ENCODE measurements around the gene ATP2C2. TPM values are rescaled to one million over a fixed set of nuclear protein-coding genes. Genes with fewer than 3 reads are reported as not detected.
"Not testable (repeated sequence)": the region's sequence is repeated elsewhere in the genome, so short reads cannot be mapped to it uniquely, and the experiment has no call there.

The ATP2C2 gene
- total RNA-seq, 1 donor from 2014 or later, result not detected

DNA sequence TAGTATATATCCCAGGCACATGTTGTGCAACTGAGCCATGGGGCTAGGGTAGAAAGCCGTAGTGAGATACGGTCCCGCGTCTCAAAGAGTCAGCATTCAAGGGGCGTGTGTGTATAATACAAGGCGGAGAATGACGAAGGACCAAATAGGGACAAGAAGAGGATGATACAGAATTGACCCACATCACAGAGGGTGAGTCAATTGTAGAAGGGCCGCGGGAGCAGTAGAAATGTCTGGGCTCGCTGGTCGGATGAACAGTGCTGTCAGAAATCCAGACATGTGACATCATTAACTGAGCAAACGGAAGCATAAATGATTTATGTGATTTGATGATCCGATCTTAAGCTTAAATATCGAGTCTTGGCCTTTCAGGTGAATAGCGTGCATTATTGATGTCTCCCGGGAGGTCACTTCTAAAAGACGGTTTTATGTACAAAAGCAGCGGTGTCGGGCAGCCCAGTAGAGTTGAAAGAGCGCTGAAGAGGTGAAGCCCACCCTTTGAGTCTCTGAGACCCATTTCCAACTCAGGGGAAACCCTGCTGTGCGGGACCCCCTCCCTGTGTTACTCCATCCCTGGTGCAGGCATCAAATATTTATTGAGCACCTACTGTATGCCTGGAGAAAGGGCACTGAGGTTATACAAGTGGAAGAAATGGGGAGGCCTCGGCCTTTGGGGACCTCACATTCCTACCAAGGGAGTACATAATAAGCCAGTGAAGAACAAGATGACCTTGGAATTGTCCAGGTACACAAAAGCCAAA lies 45.1 kb downstream of the ATP2C2 start:
- H3K9me3 Mint-ChIP-seq, result no peaks in the 10 kb centered on the region
- no peak overlapping the region for H3K4me3 Mint-ChIP-seq
- intact Hi-C loops (cut with micrococcal nuclease), result no loop called here
- DNase-seq (ENCODE audit: low spot score), result no peak
- H3K4me1 Mint-ChIP-seq (ENCODE audit: low read depth), result peaks cover 5% of the 10 kb centered on the region
- no peak overlapping the region for H3K27ac Mint-ChIP-seq
- no peaks in the 10 kb centered on the region for H3K36me3 Mint-ChIP-seq (ENCODE audit: low read depth)
- peaks cover 5% of the 10 kb centered on the region for H3K27me3 Mint-ChIP-seq (ENCODE audit: insufficient read depth)

DNA sequence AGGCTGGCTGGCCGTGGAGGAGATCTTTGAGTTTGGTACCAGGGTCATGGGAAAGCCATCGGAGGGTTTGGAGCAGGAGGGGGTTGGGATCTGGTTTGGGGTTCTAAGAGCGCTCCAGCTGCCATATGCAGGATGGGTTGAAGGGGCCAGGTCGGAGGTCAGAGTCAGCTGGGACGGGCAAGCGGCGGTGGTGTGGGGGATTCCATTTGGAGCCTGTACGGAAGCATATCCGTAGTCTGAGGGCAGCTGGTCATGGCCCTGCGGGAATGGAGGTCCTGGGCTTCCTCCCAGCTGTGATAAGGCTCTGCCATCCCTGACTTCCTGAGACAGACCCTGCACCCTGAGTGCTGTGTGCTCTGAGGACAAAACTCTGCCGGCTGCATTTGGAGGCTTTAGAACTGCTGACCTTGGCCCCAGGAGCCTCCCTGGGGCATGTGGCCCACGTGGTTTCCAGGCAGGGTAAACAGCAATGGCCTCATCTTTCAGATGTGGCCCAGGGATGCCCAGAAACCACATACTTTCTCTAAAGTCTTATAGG lies 46.5 kb downstream of the ATP2C2 start:
- Mint-ChIP-seq H3K9me3 (no peaks in the 10 kb centered on the region), H3K4me1 (ENCODE audit: low read depth) (no peaks in the 10 kb centered on the region), H3K36me3 (ENCODE audit: low read depth) (no peaks in the 10 kb centered on the region), H3K27me3 (ENCODE audit: insufficient read depth) (peaks cover 5% of the 10 kb centered on the region), H3K4me3 (no peak overlapping the region), H3K27ac (no peak overlapping the region)
- no peak for DNase-seq (ENCODE audit: low spot score)
- intact Hi-C loops (cut with micrococcal nuclease), result no loop called here

GRCh38 chr16:84416407-84417321 lies 48.3 kb downstream of the ATP2C2 start:
- Mint-ChIP-seq H3K27ac (no peak overlapping the region), H3K9me3 (no peaks in the 10 kb centered on the region), H3K27me3 (ENCODE audit: insufficient read depth) (peaks cover 5% of the 10 kb centered on the region), H3K36me3 (ENCODE audit: low read depth) (no peaks in the 10 kb centered on the region), H3K4me1 (ENCODE audit: low read depth) (peaks cover 7% of the 10 kb centered on the region), H3K4me3 (no peak overlapping the region)
- intact Hi-C loops (cut with micrococcal nuclease), result no loop called here
- DNase-seq (ENCODE audit: low spot score), result no peak

DNA sequence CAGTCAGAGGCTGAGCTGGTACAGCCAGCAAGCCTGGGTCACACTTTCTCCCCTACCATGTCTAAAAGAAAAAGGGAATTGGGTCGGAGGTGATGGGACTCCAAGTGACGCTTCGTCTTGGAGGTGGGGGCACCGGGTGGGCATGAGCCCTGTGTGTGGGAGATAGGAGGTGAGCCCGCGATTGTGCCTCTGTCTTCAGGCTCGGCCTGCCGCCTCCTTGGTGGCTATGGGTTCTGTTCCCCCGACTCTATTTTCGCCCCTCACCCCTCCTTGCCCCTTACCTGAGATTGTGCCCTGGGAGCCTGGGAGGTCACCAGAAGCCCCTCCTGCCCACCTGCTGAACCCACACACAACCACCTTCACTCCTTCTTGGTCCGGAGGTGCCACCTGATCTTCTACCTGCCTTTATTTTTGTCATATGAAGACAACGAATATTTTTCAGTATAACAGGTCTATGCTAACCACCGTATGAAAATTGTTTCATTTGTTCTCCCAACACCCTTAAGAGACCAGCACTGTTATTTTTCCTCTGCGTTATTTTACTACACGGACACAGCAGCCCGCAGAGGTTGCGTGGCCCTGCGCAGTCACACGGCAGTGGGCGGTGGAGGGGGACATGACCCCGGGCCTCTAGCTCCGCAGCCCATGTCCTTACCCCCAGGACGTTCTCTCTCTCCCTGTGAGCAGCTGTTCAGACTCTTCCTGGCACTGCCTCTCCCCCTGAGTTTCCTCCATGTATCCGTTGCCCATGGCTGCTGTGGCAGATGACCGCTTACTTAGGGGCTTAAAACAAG lies 49.9 kb downstream of the ATP2C2 start:
- H3K27me3 Mint-ChIP-seq (ENCODE audit: insufficient read depth), result peaks cover 5% of the 10 kb centered on the region

DNA sequence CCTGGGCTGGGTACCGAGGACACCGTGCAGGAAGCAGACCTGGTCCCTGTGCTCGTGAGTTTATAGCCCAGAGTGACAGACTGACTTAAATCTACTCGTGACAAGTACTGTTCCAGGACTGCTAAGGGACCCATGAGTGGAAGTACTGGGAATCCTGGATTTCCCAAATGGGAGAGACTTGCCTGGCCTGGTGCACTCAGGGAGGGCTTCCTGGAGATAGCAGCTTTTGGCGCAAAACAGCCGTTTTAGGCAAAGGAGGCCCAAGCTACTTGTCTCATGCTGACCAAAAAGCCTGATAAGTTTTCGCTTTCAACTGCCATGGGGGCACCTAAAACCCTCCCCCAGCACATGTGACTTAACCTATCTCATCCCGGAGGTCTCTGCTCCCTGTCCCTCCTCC lies 51.4 kb downstream of the ATP2C2 start:
- no peak for DNase-seq (ENCODE audit: low spot score)
- intact Hi-C loops (cut with micrococcal nuclease), result no loop called here
- no peaks in the 10 kb centered on the region for H3K36me3 Mint-ChIP-seq (ENCODE audit: low read depth)
- H3K9me3 Mint-ChIP-seq, result peaks cover 12% of the 10 kb centered on the region
- peaks cover 7% of the 10 kb centered on the region for H3K4me1 Mint-ChIP-seq (ENCODE audit: low read depth)
- H3K4me3 Mint-ChIP-seq, result no peak overlapping the region
- peaks cover 3% of the 10 kb centered on the region for H3K27me3 Mint-ChIP-seq (ENCODE audit: insufficient read depth)
- no peak overlapping the region for H3K27ac Mint-ChIP-seq

More for the DNA sequence above, 49.9 kb downstream of the ATP2C2 start:
- intact Hi-C loops (cut with micrococcal nuclease), result no loop called here
- Mint-ChIP-seq H3K9me3 (peaks cover 4% of the 10 kb centered on the region), H3K4me1 (ENCODE audit: low read depth) (peaks cover 7% of the 10 kb centered on the region), H3K4me3 (no peak overlapping the region), H3K27ac (no peak overlapping the region), H3K36me3 (ENCODE audit: low read depth) (no peaks in the 10 kb centered on the region)
- DNase-seq (ENCODE audit: low spot score), result no peak

GRCh38 chr16:84420556-84420955 lies 52.2 kb downstream of the ATP2C2 start:
- H3K9me3 Mint-ChIP-seq, result peaks cover 12% of the 10 kb centered on the region
- intact Hi-C loops (cut with micrococcal nuclease); H3K4me3 Mint-ChIP-seq; DNase-seq (ENCODE audit: low spot score); H3K4me1 Mint-ChIP-seq (ENCODE audit: low read depth); H3K36me3 Mint-ChIP-seq (ENCODE audit: low read depth); H3K27me3 Mint-ChIP-seq (ENCODE audit: insufficient read depth): not testable (repeated sequence)
- H3K27ac Mint-ChIP-seq, result peak overlapping the region; percentile 49

DNA sequence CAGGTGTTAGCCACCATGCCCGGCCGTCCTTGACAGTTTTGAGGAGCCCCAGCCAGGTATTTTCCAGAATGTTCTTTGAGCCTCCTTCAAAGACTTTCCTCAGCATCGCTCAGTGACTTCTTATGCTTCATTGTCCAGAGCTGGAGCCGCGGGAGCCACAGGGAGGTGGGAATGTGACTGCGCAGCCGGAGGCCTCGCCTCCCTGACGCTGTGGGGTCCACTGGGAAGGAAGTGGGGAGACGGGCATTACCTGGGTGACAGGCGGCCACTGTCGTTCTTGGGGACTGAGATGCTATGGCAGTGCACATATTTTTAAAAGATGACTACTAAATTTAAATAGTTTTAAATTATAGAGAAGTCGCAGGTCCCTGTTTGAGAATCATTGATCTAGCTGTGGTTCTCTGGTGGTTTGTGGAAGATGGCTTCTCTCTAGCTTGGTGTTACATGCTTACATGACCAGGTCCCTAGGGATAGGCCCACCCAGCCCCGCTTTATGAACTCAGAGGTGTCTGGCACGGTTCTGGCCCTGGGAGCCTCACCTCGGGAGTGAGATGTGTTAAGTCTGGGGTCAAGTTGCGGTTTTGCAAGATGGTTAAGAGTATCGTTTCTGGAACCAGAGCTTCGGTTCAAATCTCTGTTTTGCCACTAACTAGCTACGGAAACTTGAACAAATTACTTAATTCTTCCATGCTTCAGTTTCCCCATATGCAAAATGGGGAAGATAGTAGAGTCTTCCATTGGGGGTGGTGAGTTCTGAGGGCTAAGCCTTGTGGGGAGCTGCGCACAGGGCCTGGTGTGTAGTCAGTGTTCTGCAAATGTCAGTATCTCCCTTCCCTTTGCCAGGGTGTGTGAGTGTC lies 53.0 kb downstream of the ATP2C2 start:
- Mint-ChIP-seq H3K27ac (no peak overlapping the region), H3K27me3 (ENCODE audit: insufficient read depth) (no peaks in the 10 kb centered on the region), H3K4me3 (no peak overlapping the region), H3K9me3 (peaks cover 12% of the 10 kb centered on the region), H3K4me1 (ENCODE audit: low read depth) (peaks cover 7% of the 10 kb centered on the region), H3K36me3 (ENCODE audit: low read depth) (no peaks in the 10 kb centered on the region)
- no peak for DNase-seq (ENCODE audit: low spot score)
- intact Hi-C loops (cut with micrococcal nuclease), result no loop called here

DNA sequence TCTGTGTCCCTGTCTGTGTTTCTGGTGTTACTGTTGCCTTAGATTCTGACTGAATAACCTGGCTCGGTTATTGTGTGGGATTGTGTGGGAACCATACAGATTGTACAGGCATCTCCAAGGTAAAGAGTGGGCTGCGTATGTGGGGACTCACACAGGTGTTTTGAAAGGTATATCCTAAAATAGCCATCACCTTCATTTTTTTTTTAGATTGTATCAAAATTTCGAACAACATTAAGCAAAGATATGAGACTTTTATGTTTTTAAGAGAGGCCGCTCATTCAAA lies 53.5 kb downstream of the ATP2C2 start:
- H3K9me3 Mint-ChIP-seq, result peaks cover 12% of the 10 kb centered on the region
- no peak overlapping the region for H3K27ac Mint-ChIP-seq
- no peaks in the 10 kb centered on the region for H3K36me3 Mint-ChIP-seq (ENCODE audit: low read depth)
- H3K27me3 Mint-ChIP-seq (ENCODE audit: insufficient read depth), result no peaks in the 10 kb centered on the region
- no peak for DNase-seq (ENCODE audit: low spot score)
- H3K4me3 Mint-ChIP-seq, result no peak overlapping the region
- H3K4me1 Mint-ChIP-seq (ENCODE audit: low read depth), result peaks cover 7% of the 10 kb centered on the region
- intact Hi-C loops (cut with micrococcal nuclease), result no loop called here

DNA sequence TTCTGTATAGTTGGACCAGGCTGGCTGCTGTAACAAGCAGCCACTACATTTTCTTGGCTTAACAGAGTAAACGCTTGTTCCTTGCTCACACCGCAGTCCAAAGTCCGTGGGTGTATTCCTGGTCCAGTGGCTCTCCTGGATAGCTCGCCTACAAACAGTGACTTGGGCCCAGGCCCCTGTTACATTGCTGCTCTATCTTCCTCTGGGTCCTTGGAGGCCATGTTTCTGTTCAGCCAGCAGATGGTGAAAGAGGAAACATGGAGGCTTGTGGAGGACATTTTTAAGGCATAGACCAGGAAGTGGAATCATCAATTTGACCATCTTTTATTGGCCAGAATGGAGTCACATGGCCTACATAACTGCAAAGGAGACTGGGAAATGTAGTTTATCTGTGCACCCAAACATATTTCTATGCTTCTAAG lies 55.1 kb downstream of the ATP2C2 start:
- no peaks in the 10 kb centered on the region for H3K27me3 Mint-ChIP-seq (ENCODE audit: insufficient read depth)
- H3K4me1 Mint-ChIP-seq (ENCODE audit: low read depth), result peaks cover 7% of the 10 kb centered on the region
- H3K27ac Mint-ChIP-seq, result no peak overlapping the region
- H3K9me3 Mint-ChIP-seq, result peaks cover 12% of the 10 kb centered on the region
- no peak overlapping the region for H3K4me3 Mint-ChIP-seq
- DNase-seq (ENCODE audit: low spot score), result no peak
- intact Hi-C loops (cut with micrococcal nuclease), result no loop called here
- H3K36me3 Mint-ChIP-seq (ENCODE audit: low read depth), result no peaks in the 10 kb centered on the region

- Mint-ChIP-seq H3K4me1 (ENCODE audit: low read depth) (peaks cover 2% of the 10 kb centered on the region), H3K27ac (no peak overlapping the region), H3K4me3 (no peak overlapping the region), H3K27me3 (ENCODE audit: insufficient read depth) (peaks cover 4% of the 10 kb centered on the region), H3K9me3 (peaks cover 12% of the 10 kb centered on the region), H3K36me3 (ENCODE audit: low read depth) (no peaks in the 10 kb centered on the region)
- no peak for DNase-seq (ENCODE audit: low spot score)
- intact Hi-C loops (cut with micrococcal nuclease), result no loop called here
Observed at GRCh38 chr16:84425696-84426095, 57.4 kb downstream of the ATP2C2 start.

GRCh38 chr16:84426804-84427203 lies 58.5 kb downstream of the ATP2C2 start:
- Mint-ChIP-seq H3K27ac (no peak overlapping the region), H3K9me3 (peaks cover 12% of the 10 kb centered on the region), H3K27me3 (ENCODE audit: insufficient read depth) (peaks cover 4% of the 10 kb centered on the region), H3K4me1 (ENCODE audit: low read depth) (no peaks in the 10 kb centered on the region), H3K36me3 (ENCODE audit: low read depth) (no peaks in the 10 kb centered on the region), H3K4me3 (no peak overlapping the region)
- DNase-seq (ENCODE audit: low spot score), result no peak
- intact Hi-C loops (cut with micrococcal nuclease), result no loop called here

- intact Hi-C loops (cut with micrococcal nuclease), result no loop called here
- no peaks in the 10 kb centered on the region for H3K36me3 Mint-ChIP-seq (ENCODE audit: low read depth)
- H3K4me1 Mint-ChIP-seq (ENCODE audit: low read depth), result no peaks in the 10 kb centered on the region
- H3K27me3 Mint-ChIP-seq (ENCODE audit: insufficient read depth), result peaks cover 4% of the 10 kb centered on the region
- peaks cover 12% of the 10 kb centered on the region for H3K9me3 Mint-ChIP-seq
- DNase-seq (ENCODE audit: low spot score), result no peak
- H3K4me3 Mint-ChIP-seq, result no peak overlapping the region
- no peak overlapping the region for H3K27ac Mint-ChIP-seq
Observed at GRCh38 chr16:84427553-84427952, 59.2 kb downstream of the ATP2C2 start.
